Endothelial cell of umbilical vein (primary cell): Measurements from ENCODE around the gene BUD13. TPM values are rescaled to one million over a fixed set of nuclear protein-coding genes. Genes with fewer than 3 reads are reported as not detected.

Source experiments
- BruUV-seq: library from RNA; stranded (reverse); fragments of 400-500 nt; replicated peaks from 2 replicates; lab custom pipeline; 2021; lab: Mats Ljungman, UMichigan
- CTCF ChIA-PET: fragments of 300-600, 350-600 bp; sonication (Branson Sonifier 250); formaldehyde crosslinking; loops from one replicate; lab custom pipeline; 2021; ENCODE audit warnings: antibody characterized with exemption, inconsistent platforms; lab: Charles Lee
- POLR2A ChIA-PET: fragments of 300-600, 350-600 bp; sonication (Branson Sonifier 250); formaldehyde crosslinking; loops from one replicate; lab custom pipeline; 2021; ENCODE audit warnings: antibody characterized with exemption, inconsistent platforms; lab: Charles Lee
- DNase-seq: peaks from one replicate; pipeline ENCODE4 v3.0.0-alpha.2; 2011; ENCODE audit warnings: low read depth, low spot score
- FAIRE-seq: peaks from 2 replicates; lab custom pipeline; 2011; peaks lifted over from hg19 to GRCh38; lab: Jason Lieb, UNC
- H2AFZ ChIP-seq: 2 replicates; pipeline ENCODE4 v1.6.0; 2012; ENCODE audit warnings: low read depth, low read length, control low read depth, inconsistent platforms
- H3K27ac ChIP-seq: 2 replicates; pipeline ENCODE4 v1.5.1; 2011; ENCODE audit warnings: low read depth, mild to moderate bottlenecking, control low read depth, low read length, moderate library complexity; ENCODE audit not compliant: insufficient read depth
- H3K27me3 ChIP-seq, 2 experiments: 2 replicates each; pipeline versions ENCODE4 v1.6.0 to v1.6.1; 2011; ENCODE audit warnings: low read length in 2 of 2, mixed read lengths in 1 of 2; ENCODE audit not compliant: control insufficient read depth in 2 of 2, insufficient read depth in 2 of 2
- H3K36me3 ChIP-seq, 2 experiments: 2 replicates in 1 of 2; 3 replicates in 1 of 2; pipeline ENCODE4 v1.5.1; 2011; ENCODE audit warnings: low read length in 2 of 2, mild to moderate bottlenecking in 1 of 2, moderate library complexity in 1 of 2; ENCODE audit not compliant: control insufficient read depth in 2 of 2, insufficient read depth in 2 of 2; ENCODE audit errors: extremely low read depth in 1 of 2
- H3K4me1 ChIP-seq: 3 replicates; pipeline ENCODE4 v1.5.1; 2011; ENCODE audit warnings: mild to moderate bottlenecking, low read length; ENCODE audit not compliant: control insufficient read depth, insufficient read depth; ENCODE audit errors: extremely low read depth
- H3K4me2 ChIP-seq: 2 replicates; pipeline ENCODE4 v1.6.1; 2011; ENCODE audit warnings: low read length, control low read depth, mixed read lengths; ENCODE audit not compliant: insufficient read depth
- H3K4me3 ChIP-seq, 3 experiments: fragments of 200-600 bp in 1 of 3; sonication (generic), shearing (Covaris generic) in 1 of 3; replicated peaks in 1 of 3; 2 replicates each; pipeline ENCODE4 v1.5.1; 2011 to 2016; ENCODE audit warnings: control low read depth in 3 of 3, low read length in 3 of 3, mild to moderate bottlenecking in 2 of 3, inconsistent platforms in 1 of 3, low read depth in 1 of 3, moderate library complexity in 1 of 3; ENCODE audit not compliant: insufficient read depth in 1 of 3
- H3K79me2 ChIP-seq: 2 replicates; pipeline ENCODE4 v1.6.0; 2012; ENCODE audit warnings: low read length, inconsistent platforms; ENCODE audit not compliant: control insufficient read depth, insufficient read depth
- H3K9ac ChIP-seq: replicated peaks from 2 replicates; pipeline ENCODE3; 2011; ENCODE audit warnings: low read length, control low read depth; ENCODE audit not compliant: insufficient read depth; ENCODE audit errors: extremely low read depth
- H3K9me1 ChIP-seq: replicated peaks from 3 replicates; pipeline ENCODE4 v1.6.0; 2011; ENCODE audit warnings: mild to moderate bottlenecking, low read length; ENCODE audit not compliant: control insufficient read depth, insufficient read depth; ENCODE audit errors: extremely low read depth
- H3K9me3 ChIP-seq: replicated peaks from 2 replicates; pipeline ENCODE4 v1.5.1; 2012; ENCODE audit warnings: low read length, inconsistent platforms; ENCODE audit not compliant: control insufficient read depth, insufficient read depth
- H4K20me1 ChIP-seq: replicated peaks from 2 replicates; pipeline ENCODE3; 2011; ENCODE audit warnings: mild to moderate bottlenecking, low read length; ENCODE audit not compliant: control insufficient read depth, insufficient read depth; ENCODE audit errors: extremely low read depth
- EZH2 ChIP-seq: IDR thresholded peaks from 2 replicates; pipeline ENCODE4 v1.6.1; 2012; ENCODE audit warnings: borderline replicate concordance, low read depth, mild to moderate bottlenecking, moderate library complexity, low read length, inconsistent platforms; ENCODE audit not compliant: severe bottlenecking
- FOS ChIP-seq: IDR thresholded peaks from 2 replicates; pipeline ENCODE4 v1.6.1; 2011; ENCODE audit warnings: mild to moderate bottlenecking, low read length, moderate library complexity, borderline replicate concordance; ENCODE audit not compliant: insufficient read depth
- GATA2 ChIP-seq: IDR thresholded peaks from 2 replicates; pipeline ENCODE4 v1.7.0; 2011; ENCODE audit warnings: low read depth, mild to moderate bottlenecking, moderate library complexity, mixed read lengths, low read length; ENCODE audit not compliant: insufficient read length, insufficient read depth
- JUN ChIP-seq: IDR thresholded peaks from 2 replicates; pipeline ENCODE4 v1.6.1; 2011; ENCODE audit warnings: borderline replicate concordance, low read depth; ENCODE audit not compliant: insufficient read length, insufficient read depth
- MYC ChIP-seq: IDR thresholded peaks from one replicate; pipeline ENCODE4 v1.6.1; 2011; ENCODE audit warnings: mild to moderate bottlenecking, low read depth, low read length
- POLR2A ChIP-seq: IDR thresholded peaks from 2 replicates; pipeline ENCODE4 v1.6.1; 2012; ENCODE audit warnings: low read depth, mild to moderate bottlenecking, control low read depth, low read length
- POLR2AphosphoS5 ChIP-seq: IDR thresholded peaks from 2 replicates; pipeline ENCODE4 v1.6.1; 2012; ENCODE audit warnings: low read depth, mild to moderate bottlenecking, control low read depth, low read length, moderate library complexity; ENCODE audit not compliant: insufficient read depth
- dilution Hi-C: fragments of 300-500 bp; cut with MboI; formaldehyde crosslinking; loops from one replicate; pipeline ENCODE4 v1.15.0; 2019; ENCODE audit warnings: low sequenced_read_pairs; ENCODE audit not compliant: extremely low pct_ligation_motif_present
- intact Hi-C: fragments of 100-400 bp; cut with micrococcal nuclease; formaldehyde crosslinking; loops from one replicate; pipeline ENCODE4 v1.10.0; 2022
- polyA plus RNA-seq, 4 experiments: library from polyadenylated mRNA; depleted of rRNA in 3 of 4; stranded (reverse) in 3 of 4; unstranded in 1 of 4; fragments of >200 nt; gene quantifications; 2 replicates each; pipeline versions ENCODE4 v1.2.1 to v1.2.3, GENCODE V29; 2011 to 2012; ENCODE audit warnings: missing spikeins in 1 of 4
- total RNA-seq: library from RNA; stranded (reverse); gene quantifications from 2 replicates; pipeline ENCODE4 v1.2.3, GENCODE V29; 2021
- TF ChIP-seq, protein P1 (sequence below): IDR thresholded peaks from 2 replicates; pipeline ENCODE4 v1.6.1; 2011; ENCODE audit not compliant: insufficient read depth, insufficient read length
- TF ChIP-seq, protein P2 (sequence below), 2 donors: IDR thresholded peaks; 1 replicate in 1 of 2; 2 replicates in 1 of 2; pipeline ENCODE4 v1.5.1; 2011; ENCODE audit warnings: low read length in 2 of 2, mild to moderate bottlenecking in 2 of 2, moderate library complexity in 2 of 2, control low read depth in 1 of 2, inconsistent platforms in 1 of 2, low read depth in 1 of 2; ENCODE audit not compliant: insufficient read depth in 1 of 2; ENCODE audit errors: extremely low read depth in 1 of 2

BUD13 gene
- total and polyA plus RNA-seq, 2 donors (not counting 3 experiments of a cell fraction or from before 2014, with no cell fraction given), result 18.8 to 21.8 TPM

DNA sequence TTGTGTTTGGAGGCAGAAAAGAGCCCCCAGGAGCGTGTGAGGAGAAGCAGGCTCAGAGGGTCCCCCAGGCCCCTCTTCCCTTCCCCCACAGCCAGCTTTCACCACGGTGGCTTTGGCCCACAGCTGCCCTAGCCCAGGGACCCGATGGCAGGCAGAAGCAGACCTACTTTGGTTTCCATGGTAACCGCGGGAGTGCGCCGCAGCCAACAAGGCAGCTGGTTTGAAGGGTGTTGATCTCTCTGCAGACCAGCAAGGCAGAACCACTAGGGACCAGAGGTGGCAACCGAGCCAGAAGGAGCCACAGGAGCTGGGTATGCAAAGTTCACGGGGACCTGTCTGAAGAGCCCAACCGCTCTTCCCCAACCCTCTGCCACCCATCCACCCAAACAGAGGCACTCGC, 69.4 kb downstream of the BUD13 start:
- H3K27me3 ChIP-seq, result peaks cover 3 to 8% of the 10 kb centered on the region in 2 experiments
- FAIRE-seq (no peak), DNase-seq (no peak)
- no TSS peak for BruUV-seq
- no peaks in the 10 kb centered on the region for H3K36me3 ChIP-seq
- dilution Hi-C loops (no loop called here), intact Hi-C loops (no loop called here)
- no peak overlapping the region for H3K4me3 ChIP-seq
- H3K4me1 ChIP-seq, result no peaks in the 10 kb centered on the region
- H4K20me1 ChIP-seq, result no peaks in the 10 kb centered on the region
- no peak overlapping the region for H2AFZ ChIP-seq
- no peak overlapping the region for H3K9ac ChIP-seq
- H3K4me2 ChIP-seq, result no peak overlapping the region
- H3K9me3 ChIP-seq, result no peaks in the 10 kb centered on the region
- CTCF ChIA-PET, result no interaction called here
- no peak overlapping the region for H3K27ac ChIP-seq
- TF ChIP-seq POLR2AphosphoS5 (no peak), FOS (no peak), EZH2 (no peak), MYC (no peak), POLR2A (no peak), GATA2 (no peak), JUN (no peak)
- TF ChIP-seq, protein P1, sequence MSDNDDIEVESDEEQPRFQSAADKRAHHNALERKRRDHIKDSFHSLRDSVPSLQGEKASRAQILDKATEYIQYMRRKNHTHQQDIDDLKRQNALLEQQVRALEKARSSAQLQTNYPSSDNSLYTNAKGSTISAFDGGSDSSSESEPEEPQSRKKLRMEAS, result no peak
- TF ChIP-seq, protein P2, sequence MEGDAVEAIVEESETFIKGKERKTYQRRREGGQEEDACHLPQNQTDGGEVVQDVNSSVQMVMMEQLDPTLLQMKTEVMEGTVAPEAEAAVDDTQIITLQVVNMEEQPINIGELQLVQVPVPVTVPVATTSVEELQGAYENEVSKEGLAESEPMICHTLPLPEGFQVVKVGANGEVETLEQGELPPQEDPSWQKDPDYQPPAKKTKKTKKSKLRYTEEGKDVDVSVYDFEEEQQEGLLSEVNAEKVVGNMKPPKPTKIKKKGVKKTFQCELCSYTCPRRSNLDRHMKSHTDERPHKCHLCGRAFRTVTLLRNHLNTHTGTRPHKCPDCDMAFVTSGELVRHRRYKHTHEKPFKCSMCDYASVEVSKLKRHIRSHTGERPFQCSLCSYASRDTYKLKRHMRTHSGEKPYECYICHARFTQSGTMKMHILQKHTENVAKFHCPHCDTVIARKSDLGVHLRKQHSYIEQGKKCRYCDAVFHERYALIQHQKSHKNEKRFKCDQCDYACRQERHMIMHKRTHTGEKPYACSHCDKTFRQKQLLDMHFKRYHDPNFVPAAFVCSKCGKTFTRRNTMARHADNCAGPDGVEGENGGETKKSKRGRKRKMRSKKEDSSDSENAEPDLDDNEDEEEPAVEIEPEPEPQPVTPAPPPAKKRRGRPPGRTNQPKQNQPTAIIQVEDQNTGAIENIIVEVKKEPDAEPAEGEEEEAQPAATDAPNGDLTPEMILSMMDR (IDR thresholded peaks at IDR 0.05; ENCODE audit: extremely low read depth in 1 of 2, insufficient read depth in 1 of 2, low read depth in 1 of 2, low read length in 2 of 2), result no peak
- POLR2A ChIA-PET, result no interaction called here
- no peaks in the 10 kb centered on the region for H3K9me1 ChIP-seq
- no peaks in the 10 kb centered on the region for H3K79me2 ChIP-seq
